Endothelial cell of umbilical vein (primary cell): ENCODE results near the gene HES7. TPM values are rescaled to one million over a fixed set of nuclear protein-coding genes. Genes with fewer than 3 reads are reported as not detected.

Source experiments
- BruUV-seq: library from RNA; stranded (reverse); fragments of 400-500 nt; replicated peaks from 2 replicates; lab custom pipeline; 2021; lab: Mats Ljungman, UMichigan
- CTCF ChIA-PET: fragments of 300-600, 350-600 bp; sonication (Branson Sonifier 250); formaldehyde crosslinking; loops from one replicate; lab custom pipeline; 2021; ENCODE audit warnings: antibody characterized with exemption, inconsistent platforms; lab: Charles Lee
- POLR2A ChIA-PET: fragments of 300-600, 350-600 bp; sonication (Branson Sonifier 250); formaldehyde crosslinking; loops from one replicate; lab custom pipeline; 2021; ENCODE audit warnings: antibody characterized with exemption, inconsistent platforms; lab: Charles Lee
- DNase-seq: peaks from one replicate; pipeline ENCODE4 v3.0.0-alpha.2; 2011; ENCODE audit warnings: low read depth, low spot score
- FAIRE-seq: peaks from 2 replicates; lab custom pipeline; 2011; peaks lifted over from hg19 to GRCh38; lab: Jason Lieb, UNC
- H2AFZ ChIP-seq: 2 replicates; pipeline ENCODE4 v1.6.0; 2012; ENCODE audit warnings: low read depth, low read length, control low read depth, inconsistent platforms
- H3K27ac ChIP-seq: 2 replicates; pipeline ENCODE4 v1.5.1; 2011; ENCODE audit warnings: low read depth, mild to moderate bottlenecking, control low read depth, low read length, moderate library complexity; ENCODE audit not compliant: insufficient read depth
- H3K27me3 ChIP-seq, 2 experiments: 2 replicates each; pipeline versions ENCODE4 v1.6.0 to v1.6.1; 2011; ENCODE audit warnings: low read length in 2 of 2, mixed read lengths in 1 of 2; ENCODE audit not compliant: control insufficient read depth in 2 of 2, insufficient read depth in 2 of 2
- H3K36me3 ChIP-seq, 2 experiments: 2 replicates in 1 of 2; 3 replicates in 1 of 2; pipeline ENCODE4 v1.5.1; 2011; ENCODE audit warnings: low read length in 2 of 2, mild to moderate bottlenecking in 1 of 2, moderate library complexity in 1 of 2; ENCODE audit not compliant: control insufficient read depth in 2 of 2, insufficient read depth in 2 of 2; ENCODE audit errors: extremely low read depth in 1 of 2
- H3K4me1 ChIP-seq: 3 replicates; pipeline ENCODE4 v1.5.1; 2011; ENCODE audit warnings: mild to moderate bottlenecking, low read length; ENCODE audit not compliant: control insufficient read depth, insufficient read depth; ENCODE audit errors: extremely low read depth
- H3K4me2 ChIP-seq: 2 replicates; pipeline ENCODE4 v1.6.1; 2011; ENCODE audit warnings: low read length, control low read depth, mixed read lengths; ENCODE audit not compliant: insufficient read depth
- H3K4me3 ChIP-seq, 3 experiments: fragments of 200-600 bp in 1 of 3; sonication (generic), shearing (Covaris generic) in 1 of 3; replicated peaks in 1 of 3; 2 replicates each; pipeline ENCODE4 v1.5.1; 2011 to 2016; ENCODE audit warnings: control low read depth in 3 of 3, low read length in 3 of 3, mild to moderate bottlenecking in 2 of 3, inconsistent platforms in 1 of 3, low read depth in 1 of 3, moderate library complexity in 1 of 3; ENCODE audit not compliant: insufficient read depth in 1 of 3
- H3K79me2 ChIP-seq: 2 replicates; pipeline ENCODE4 v1.6.0; 2012; ENCODE audit warnings: low read length, inconsistent platforms; ENCODE audit not compliant: control insufficient read depth, insufficient read depth
- H3K9ac ChIP-seq: replicated peaks from 2 replicates; pipeline ENCODE3; 2011; ENCODE audit warnings: low read length, control low read depth; ENCODE audit not compliant: insufficient read depth; ENCODE audit errors: extremely low read depth
- H3K9me1 ChIP-seq: replicated peaks from 3 replicates; pipeline ENCODE4 v1.6.0; 2011; ENCODE audit warnings: mild to moderate bottlenecking, low read length; ENCODE audit not compliant: control insufficient read depth, insufficient read depth; ENCODE audit errors: extremely low read depth
- H3K9me3 ChIP-seq: replicated peaks from 2 replicates; pipeline ENCODE4 v1.5.1; 2012; ENCODE audit warnings: low read length, inconsistent platforms; ENCODE audit not compliant: control insufficient read depth, insufficient read depth
- H4K20me1 ChIP-seq: replicated peaks from 2 replicates; pipeline ENCODE3; 2011; ENCODE audit warnings: mild to moderate bottlenecking, low read length; ENCODE audit not compliant: control insufficient read depth, insufficient read depth; ENCODE audit errors: extremely low read depth
- CTCF ChIP-seq, 2 donors: IDR thresholded peaks; 1 replicate in 1 of 2; 2 replicates in 1 of 2; pipeline ENCODE4 v1.5.1; 2011; ENCODE audit warnings: low read length in 2 of 2, mild to moderate bottlenecking in 2 of 2, moderate library complexity in 2 of 2, control low read depth in 1 of 2, inconsistent platforms in 1 of 2, low read depth in 1 of 2; ENCODE audit not compliant: insufficient read depth in 1 of 2; ENCODE audit errors: extremely low read depth in 1 of 2
- EZH2 ChIP-seq: IDR thresholded peaks from 2 replicates; pipeline ENCODE4 v1.6.1; 2012; ENCODE audit warnings: borderline replicate concordance, low read depth, mild to moderate bottlenecking, moderate library complexity, low read length, inconsistent platforms; ENCODE audit not compliant: severe bottlenecking
- FOS ChIP-seq: IDR thresholded peaks from 2 replicates; pipeline ENCODE4 v1.6.1; 2011; ENCODE audit warnings: mild to moderate bottlenecking, low read length, moderate library complexity, borderline replicate concordance; ENCODE audit not compliant: insufficient read depth
- GATA2 ChIP-seq: IDR thresholded peaks from 2 replicates; pipeline ENCODE4 v1.7.0; 2011; ENCODE audit warnings: low read depth, mild to moderate bottlenecking, moderate library complexity, mixed read lengths, low read length; ENCODE audit not compliant: insufficient read length, insufficient read depth
- JUN ChIP-seq: IDR thresholded peaks from 2 replicates; pipeline ENCODE4 v1.6.1; 2011; ENCODE audit warnings: borderline replicate concordance, low read depth; ENCODE audit not compliant: insufficient read length, insufficient read depth
- MAX ChIP-seq: IDR thresholded peaks from 2 replicates; pipeline ENCODE4 v1.6.1; 2011; ENCODE audit not compliant: insufficient read depth, insufficient read length
- MYC ChIP-seq: IDR thresholded peaks from one replicate; pipeline ENCODE4 v1.6.1; 2011; ENCODE audit warnings: mild to moderate bottlenecking, low read depth, low read length
- POLR2A ChIP-seq: IDR thresholded peaks from 2 replicates; pipeline ENCODE4 v1.6.1; 2012; ENCODE audit warnings: low read depth, mild to moderate bottlenecking, control low read depth, low read length
- POLR2AphosphoS5 ChIP-seq: IDR thresholded peaks from 2 replicates; pipeline ENCODE4 v1.6.1; 2012; ENCODE audit warnings: low read depth, mild to moderate bottlenecking, control low read depth, low read length, moderate library complexity; ENCODE audit not compliant: insufficient read depth
- dilution Hi-C: fragments of 300-500 bp; cut with MboI; formaldehyde crosslinking; loops from one replicate; pipeline ENCODE4 v1.15.0; 2019; ENCODE audit warnings: low sequenced_read_pairs; ENCODE audit not compliant: extremely low pct_ligation_motif_present
- intact Hi-C: fragments of 100-400 bp; cut with micrococcal nuclease; formaldehyde crosslinking; loops from one replicate; pipeline ENCODE4 v1.10.0; 2022
- polyA plus RNA-seq, 4 experiments: library from polyadenylated mRNA; depleted of rRNA in 3 of 4; stranded (reverse) in 3 of 4; unstranded in 1 of 4; fragments of >200 nt; gene quantifications; 2 replicates each; pipeline versions ENCODE4 v1.2.1 to v1.2.3, GENCODE V29; 2011 to 2012; ENCODE audit warnings: missing spikeins in 1 of 4
- total RNA-seq: library from RNA; stranded (reverse); gene quantifications from 2 replicates; pipeline ENCODE4 v1.2.3, GENCODE V29; 2021

The HES7 gene
- total and polyA plus RNA-seq, 2 donors (not counting 3 experiments of a cell fraction or from before 2014, with no cell fraction given): 0.19 to 0.51 TPM

- H3K9me1 ChIP-seq: no peaks in the 10 kb centered on the region
- TF ChIP-seq EZH2 (no peak), MAX (peak; percentile 90), POLR2A (no peak)
- POLR2A ChIA-PET: interaction anchor here (0.6 to 1.8 kb wide), 3 partner anchors 17 to 146 kb away, joined by 3 to 17 read pairs (median 3); no protein-coding TSS in a partner anchor
- H3K4me3 ChIP-seq: no peak overlapping the region
- H3K4me2 ChIP-seq: peak overlapping the region; percentile 59
- H3K27me3 ChIP-seq: no peaks in the 10 kb centered on the region
- dilution Hi-C loops (no loop called here), intact Hi-C loops (no loop called here)
- CTCF ChIA-PET: interaction anchor here (0.6 to 2.0 kb wide), 7 partner anchors 14 to 255 kb away, joined by 3 to 11 read pairs (median 3); partner anchors contain the start of gene ALOXE3
- peak; percentile 95 for DNase-seq
- no peaks in the 10 kb centered on the region for H3K9me3 ChIP-seq
- peaks cover 5% of the 10 kb centered on the region for H3K79me2 ChIP-seq
- H4K20me1 ChIP-seq: no peaks in the 10 kb centered on the region
- peak overlapping the region; percentile 99 for H3K27ac ChIP-seq
- peaks cover under 1 to 15% of the 10 kb centered on the region in 2 experiments for H3K36me3 ChIP-seq
- peak; percentile 86 for FAIRE-seq
- no peak overlapping the region for H2AFZ ChIP-seq
- peak overlapping the region; percentile 96 for H3K9ac ChIP-seq
- peaks cover 48% of the 10 kb centered on the region for H3K4me1 ChIP-seq
- no TSS peak for BruUV-seq
These were observed 29.6 kb upstream of the HES7 start for GRCh38 chr17:8153525-8153956.

GRCh38 chr17:8153031-8153451 lies 29.1 kb upstream of the HES7 start:
- Histone ChIP-seq H3K4me3 (no peak overlapping the region), H2AFZ (no peak overlapping the region), H4K20me1 (no peaks in the 10 kb centered on the region), H3K9me1 (no peaks in the 10 kb centered on the region), H3K9ac (peak overlapping the region; percentile 96), H3K9me3 (no peaks in the 10 kb centered on the region), H3K79me2 (peaks cover 5% of the 10 kb centered on the region), H3K4me1 (peaks cover 48% of the 10 kb centered on the region), H3K4me2 (no peak overlapping the region), H3K27ac (peak overlapping the region; percentile 99), H3K36me3 (peaks cover 2 to 20% of the 10 kb centered on the region in 2 experiments), H3K27me3 (no peaks in the 10 kb centered on the region)
- no peak for FAIRE-seq
- POLR2A ChIA-PET: interaction anchor here (0.9 to 1.8 kb wide), 2 partner anchors 17 to 20 kb away, joined by 3 to 17 read pairs; no protein-coding TSS in a partner anchor
- CTCF ChIA-PET: interaction anchor here (0.6 to 2.0 kb wide), 5 partner anchors 14 to 255 kb away, joined by 3 to 11 read pairs (median 3); no protein-coding TSS in a partner anchor
- TF ChIP-seq POLR2A (no peak), EZH2 (no peak), FOS (no peak), MAX (no peak), MYC (no peak), GATA2 (no peak), JUN (no peak), CTCF (IDR thresholded peaks at IDR 0.05; ENCODE audit: extremely low read depth in 1 of 2, insufficient read depth in 1 of 2, low read depth in 1 of 2, low read length in 2 of 2) (no peak), POLR2AphosphoS5 (no peak)
- intact Hi-C loops: no loop called here
- dilution Hi-C loops: no loop called here
- no peak for DNase-seq
- no TSS peak for BruUV-seq
